ENCODE results near the gene RP9.

The RP9 gene

DNA sequence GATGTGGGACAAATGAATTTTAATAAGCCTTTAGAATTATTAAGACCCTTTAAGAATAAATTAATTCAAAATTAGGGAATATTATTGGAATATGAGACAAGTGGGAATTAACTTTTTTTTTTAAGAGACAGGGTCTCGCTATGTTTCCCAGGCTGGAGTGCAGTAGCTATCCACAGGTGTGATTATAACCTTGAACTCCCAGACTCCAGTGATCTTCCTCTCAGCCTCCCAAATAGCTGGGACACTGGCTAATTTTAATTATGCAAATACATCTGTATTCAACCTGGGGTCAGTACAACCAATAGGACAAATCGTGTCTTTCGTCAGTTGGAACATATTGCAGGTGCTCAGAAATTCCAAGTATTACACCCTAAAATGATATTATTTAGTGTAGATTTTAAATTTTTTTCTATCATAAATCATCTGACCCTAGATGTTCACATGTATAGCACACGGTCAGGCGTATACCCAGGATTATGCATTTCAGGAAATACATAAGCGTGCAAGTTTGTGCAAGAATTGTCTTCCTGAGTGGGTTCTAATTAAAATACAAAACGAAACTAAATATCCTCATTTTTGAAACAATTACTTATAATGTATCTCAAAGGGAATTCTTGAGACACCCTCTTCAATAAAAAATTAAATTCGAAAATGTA lies 47.8 kb downstream of the RP9 start:
- DNase-seq = no peak

DNA sequence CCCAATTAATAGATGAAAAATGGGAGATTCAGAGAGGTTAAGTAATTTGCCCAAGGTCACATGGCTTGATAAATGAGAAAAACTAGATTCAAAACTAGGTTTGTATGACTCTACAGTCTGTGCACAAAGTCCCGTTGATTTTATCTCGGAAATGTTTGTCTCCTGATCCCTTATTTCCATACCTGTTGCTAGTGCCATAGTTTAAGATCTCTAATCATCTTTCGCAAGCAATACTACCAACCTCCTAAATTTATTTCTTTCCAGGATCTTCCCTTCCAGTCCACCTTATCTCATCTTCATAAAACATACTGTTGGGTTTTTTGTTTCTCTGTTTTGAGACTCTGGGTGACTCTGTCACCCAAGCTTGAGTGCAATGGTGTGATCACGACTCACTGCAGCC lies 49.6 kb downstream of the RP9 start:
- DNase-seq = no peak

DNA sequence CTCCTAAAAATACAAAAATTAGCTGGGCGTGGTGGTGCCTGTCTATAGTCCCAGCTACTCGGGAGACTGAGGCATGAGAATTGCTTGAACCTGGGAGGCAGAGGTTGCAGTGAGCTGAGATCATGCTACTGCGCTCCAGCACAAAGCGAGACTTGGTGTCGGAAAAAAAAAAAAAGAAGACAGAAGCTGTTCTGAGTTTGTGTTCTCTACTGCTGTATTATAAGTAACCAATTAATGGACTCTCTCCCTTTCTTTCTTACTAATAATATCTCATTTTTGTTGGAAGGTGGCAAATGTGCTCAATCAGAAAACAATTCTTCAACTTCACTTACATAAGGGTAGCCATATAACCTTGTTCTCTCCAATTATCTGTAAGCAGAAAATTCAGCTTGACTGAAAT lies 54.0 kb downstream of the RP9 start:
- no peak for DNase-seq

DNA sequence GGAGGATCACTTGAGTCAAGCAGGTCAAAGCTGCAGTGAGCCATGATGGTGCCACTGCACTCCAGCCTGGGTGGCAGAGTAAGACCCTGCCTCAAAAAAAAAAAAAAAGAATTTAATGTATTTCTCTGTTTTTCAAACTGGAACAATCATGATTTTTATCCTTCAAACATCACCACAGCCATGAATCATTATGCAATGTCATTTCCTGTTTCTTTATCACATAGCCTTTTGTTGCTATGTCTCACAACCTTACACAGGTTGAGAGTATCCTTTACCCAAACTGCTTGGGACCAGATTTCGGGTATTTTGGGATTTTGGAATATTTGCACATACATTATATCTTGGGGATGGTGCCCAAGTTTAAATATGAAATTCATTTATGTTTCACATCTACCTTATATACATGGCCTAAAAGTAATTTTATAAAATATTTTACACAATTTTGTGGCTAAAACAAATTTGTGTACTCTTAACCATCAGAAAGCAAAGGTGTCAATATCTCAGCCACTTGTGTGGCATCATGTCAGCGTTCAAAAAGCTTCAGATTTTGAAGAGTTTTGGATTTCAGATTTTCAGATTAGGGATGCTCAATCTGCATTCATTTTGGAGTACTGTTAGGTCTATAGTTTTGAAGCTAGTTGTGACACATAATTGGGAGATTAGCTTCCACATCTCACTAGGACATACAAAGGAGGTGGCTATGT lies 54.8 kb downstream of the RP9 start:
- DNase-seq = no peak

DNA sequence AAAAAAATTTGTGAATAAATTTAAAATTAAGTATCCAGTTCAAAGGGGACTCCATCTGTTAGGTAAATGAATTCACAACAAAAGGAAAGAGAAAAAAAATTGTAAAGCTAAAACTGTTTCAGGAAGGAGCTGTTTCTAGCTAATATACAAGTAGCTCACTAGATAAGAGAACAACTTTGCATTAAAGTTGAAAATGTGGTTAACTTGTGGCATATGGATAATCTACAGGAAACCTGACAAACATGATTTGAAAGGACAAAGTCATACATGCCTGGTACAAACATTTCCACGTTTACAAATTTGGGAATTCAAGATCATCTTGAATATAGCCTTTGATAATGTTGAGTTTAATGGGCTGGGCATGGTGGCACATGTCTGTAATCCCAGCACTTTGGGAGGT lies 55.5 kb downstream of the RP9 start:
- no peak for DNase-seq

DNA sequence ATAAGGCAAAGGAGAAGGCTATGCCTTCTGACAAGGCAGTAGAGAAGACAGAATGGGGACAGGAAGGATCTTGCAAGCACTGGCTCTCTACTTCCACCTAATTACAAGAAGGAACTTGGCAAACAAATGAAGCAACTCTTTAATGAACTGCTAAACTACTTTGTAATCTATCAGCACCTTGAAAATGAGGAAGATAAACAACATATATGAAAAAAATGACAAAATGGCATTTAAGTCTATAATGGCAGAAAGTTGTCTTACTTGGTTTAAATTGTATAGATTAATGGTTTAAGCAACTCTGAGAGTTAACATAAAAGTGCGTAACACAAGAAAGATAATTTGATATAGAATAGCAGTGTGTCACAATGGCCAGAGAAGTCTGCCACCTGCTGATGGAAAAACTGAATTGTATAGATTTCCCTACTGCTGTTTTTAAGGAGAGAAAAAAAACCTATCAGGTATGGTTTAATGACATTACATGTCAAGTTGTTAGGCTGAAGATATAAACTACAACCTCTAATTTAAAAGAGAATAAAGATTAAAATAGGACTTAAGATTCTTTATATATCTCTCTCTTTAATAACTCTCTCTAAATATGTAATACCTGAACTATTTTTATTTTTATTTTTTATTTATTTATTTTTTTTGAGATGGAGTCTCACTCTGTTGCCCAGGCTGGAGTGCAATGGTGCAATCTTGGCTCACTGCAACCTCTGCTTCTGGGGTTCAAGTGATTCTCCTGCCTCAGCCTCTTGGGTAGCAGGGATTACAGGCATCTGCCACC lies 58.5 kb downstream of the RP9 start:
- peak; percentile 39 for DNase-seq

DNA sequence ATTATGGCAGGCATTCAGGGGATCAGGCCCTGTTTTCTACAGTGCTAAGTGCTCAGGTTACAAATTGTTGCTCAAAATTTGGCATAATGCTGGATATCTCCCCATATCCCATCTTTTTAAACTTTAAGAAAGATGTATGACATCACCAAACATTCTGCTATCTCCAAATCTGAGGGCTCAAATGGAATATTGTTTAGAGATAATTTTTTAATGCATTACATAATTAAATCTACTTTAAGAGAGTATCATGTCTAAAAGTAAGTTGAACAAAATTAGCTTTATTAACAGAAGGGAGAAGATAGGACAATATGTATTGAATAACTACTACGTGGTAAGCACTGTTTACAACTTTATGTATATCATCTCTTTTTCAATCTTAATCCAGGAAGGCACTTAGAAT lies 60.5 kb downstream of the RP9 start:
- DNase-seq = no peak

DNA sequence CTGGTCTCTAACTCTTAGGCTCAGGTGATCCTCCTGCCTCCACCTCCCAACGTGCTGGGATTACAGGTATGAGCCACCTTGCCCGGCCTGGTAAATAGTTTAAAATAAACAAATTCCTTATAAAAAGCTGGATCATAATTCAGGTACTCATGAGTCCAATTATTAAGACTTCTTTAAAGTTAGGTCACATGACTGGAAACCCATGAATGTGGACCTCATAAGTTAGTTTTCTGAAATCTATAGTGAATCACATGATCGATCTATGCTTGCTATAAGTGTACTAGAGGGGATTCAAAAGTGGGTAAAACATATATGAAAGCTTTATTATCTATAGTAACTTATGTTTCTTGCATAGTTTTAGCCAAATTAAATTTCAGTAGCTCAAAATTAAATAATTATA lies 60.9 kb downstream of the RP9 start:
- no peak for DNase-seq

DNA sequence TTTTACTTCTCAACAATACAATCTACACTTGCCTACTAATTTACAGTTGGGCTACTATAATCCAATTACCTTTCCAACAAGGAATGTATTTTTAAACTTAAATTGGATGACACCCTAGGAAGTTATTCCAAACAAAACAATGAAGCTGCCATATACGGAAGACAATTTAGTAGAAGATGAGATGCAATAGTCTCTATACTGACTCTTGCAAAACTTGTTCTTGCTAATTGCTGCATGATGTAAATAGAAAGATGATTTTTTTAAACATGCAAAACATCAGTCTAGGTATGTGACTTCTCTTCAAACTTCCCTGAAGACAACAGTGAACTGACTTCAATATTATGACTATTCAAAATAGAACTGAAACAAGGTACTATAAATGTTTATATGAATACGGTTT lies 64.2 kb downstream of the RP9 start:
- no peak for DNase-seq

All from NCI-H1694 (cell line).